DMS153 treated with DMSO at 0.1 percent for 48 hours (cell line): ENCODE measurements around the gene RAD9B.
A peak's percentile ranks its signal among the peaks of the same experiment; 100 is the strongest.
"Not testable (repeated sequence)": the region's sequence is repeated elsewhere in the genome, so short reads cannot be mapped to it uniquely, and the experiment has no call there.

Experiments used
- DNase-seq: peaks from one replicate; lab custom pipeline; 2025; ENCODE audit not compliant: unreplicated experiment; lab: John Stamatoyannopoulos, UW

The RAD9B gene

DNA sequence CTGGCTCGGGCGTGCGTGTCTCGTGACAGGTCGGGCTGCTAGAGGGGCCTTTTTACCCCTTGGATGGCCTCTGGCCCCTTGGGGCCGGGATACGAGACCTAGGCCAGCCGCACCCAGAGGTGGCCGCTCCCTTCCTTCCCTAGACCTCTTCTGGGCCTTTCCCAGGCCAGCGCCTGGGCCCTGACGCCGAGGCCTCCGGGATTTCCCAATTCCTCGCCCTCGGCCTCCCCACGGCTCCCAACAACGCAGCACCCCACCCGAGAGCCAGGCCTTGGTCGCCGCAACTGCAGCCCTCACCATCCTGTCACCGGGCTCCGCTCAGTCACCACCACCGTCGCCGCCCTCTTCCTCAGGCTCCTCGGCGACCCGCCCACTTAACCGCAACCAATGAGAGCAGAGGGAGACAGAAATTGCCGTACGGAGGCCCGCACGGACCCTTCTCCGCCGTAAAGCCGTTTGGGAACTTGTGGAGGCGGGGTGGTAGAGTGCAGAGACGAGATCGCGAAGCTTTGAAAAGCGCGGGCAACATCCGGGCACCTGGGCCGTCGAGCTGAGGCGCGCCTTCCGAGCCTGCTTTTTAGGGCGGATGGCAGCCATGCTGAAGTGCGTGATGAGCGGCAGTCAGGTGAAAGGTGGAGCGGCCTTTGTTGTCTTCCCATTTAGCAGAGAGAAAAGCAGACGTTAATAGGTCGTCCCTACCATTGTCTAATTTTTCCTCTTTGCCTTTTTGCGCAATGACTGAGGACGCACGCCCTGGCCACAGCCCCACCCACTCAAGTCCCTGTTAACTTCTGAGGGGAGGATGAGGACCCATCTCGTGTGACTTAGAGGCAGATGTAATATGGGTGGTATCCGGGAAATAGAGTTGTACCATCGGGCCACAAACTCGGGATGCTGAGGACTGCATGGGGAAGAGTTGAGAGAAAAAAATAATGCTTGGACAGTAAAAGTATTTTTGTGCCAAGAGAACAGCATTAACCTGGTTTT, at the start of gene RAD9B, which contains the start of gene VPS29:
TSS of gene RAD9B (plus strand) at position 580 of the 987 bp plus-strand sequence. CDS start at position 587, 7 bp downstream.
TSS of gene VPS29 (minus strand) at position 360 of the 987 bp plus-strand sequence. CDS start at position 300, 60 bp downstream.
- DNase-seq: peak; percentile 97

DNA sequence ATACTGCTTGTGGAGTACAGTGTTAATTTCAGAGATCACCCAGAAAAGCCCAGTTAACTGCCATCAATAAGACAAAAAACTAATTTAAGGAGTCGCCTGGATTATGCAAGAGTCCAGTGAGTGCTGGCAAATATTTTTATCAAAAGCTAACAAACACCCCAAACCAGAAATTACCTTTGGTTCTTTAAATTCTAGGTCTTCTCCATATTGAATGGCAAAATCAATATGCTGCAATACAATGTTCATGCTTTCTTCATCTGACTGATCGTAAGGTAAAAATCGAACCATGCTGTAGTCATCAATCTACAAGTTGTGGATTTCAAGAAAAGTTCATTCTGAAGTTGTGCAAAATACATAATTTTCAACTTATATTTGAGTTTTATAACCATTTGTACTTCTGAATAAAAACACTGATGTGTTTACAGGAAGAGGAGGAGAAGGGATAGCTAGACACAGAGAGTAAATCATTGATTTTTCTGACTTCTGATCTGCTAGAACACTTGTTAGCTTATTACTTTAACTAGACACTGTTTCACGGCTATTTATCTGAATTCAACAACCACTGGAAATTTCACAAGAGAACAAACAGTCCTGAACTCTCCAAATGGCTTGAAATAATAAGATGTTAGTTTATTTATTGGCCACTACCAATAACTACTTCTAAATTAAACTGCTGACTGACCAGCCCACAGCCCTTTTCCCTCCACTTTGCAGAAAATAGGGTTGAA, 48.4 kb upstream of the RAD9B start:
- no peak for DNase-seq

DNA sequence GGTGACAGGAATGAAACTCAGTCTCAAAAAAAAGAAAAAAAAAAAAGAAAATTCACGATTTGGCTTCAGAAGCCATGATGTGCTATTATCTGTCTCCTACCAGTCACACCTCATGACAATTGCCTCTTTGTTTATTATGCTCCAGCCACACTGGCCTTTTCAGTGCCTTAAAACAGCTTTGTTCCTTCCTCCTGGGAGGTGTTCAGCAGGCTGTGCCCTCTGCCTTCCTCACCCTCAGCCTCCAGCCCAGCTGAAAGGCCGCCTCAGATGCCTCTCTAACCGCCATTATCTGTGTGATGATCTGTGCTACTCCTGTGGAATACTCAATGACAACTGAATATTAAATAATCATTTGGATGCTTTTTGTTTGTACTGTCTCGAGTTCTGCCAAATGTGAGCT, 43.4 kb upstream of the RAD9B start:
- DNase-seq: no peak

DNA sequence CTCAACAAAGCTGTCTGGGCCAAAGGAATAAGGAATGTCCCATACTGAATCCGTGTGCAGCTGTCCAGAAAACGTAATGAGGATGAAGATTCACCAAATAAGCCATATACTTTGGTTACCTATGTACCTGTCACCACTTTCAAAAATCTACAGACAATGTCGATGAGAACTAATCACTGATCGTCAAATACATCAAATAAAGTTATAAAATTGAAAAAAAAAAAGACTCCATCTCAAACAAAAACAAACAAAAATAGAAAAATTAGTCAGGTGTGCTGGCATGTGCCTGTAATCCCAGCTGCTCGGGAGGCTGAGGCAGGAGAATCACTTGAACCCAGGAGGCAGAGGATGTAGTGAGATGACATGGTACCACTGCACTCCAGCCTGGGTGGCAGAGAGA, 40.9 kb upstream of the RAD9B start:
- DNase-seq: not testable (repeated sequence)

DNA sequence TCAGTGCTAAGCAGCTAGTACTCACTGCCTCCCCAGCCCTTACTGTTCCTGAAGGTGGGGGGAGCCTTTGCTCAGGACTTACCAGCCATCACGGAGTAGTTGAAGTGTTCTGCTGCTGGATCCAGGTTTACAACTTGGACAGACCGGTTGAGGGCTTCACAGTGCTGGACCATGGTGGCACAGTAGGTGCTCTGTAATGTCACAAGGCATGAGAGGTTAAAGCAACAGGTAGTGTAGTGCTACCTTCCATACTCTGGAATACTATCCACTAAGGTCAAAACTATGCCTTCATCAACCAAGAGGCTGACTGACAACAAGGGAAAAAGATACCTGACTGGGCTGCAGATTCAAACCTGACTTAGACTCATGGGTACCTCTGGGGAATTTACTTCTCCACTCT, 37.1 kb upstream of the RAD9B start:
- no peak for DNase-seq

DNA sequence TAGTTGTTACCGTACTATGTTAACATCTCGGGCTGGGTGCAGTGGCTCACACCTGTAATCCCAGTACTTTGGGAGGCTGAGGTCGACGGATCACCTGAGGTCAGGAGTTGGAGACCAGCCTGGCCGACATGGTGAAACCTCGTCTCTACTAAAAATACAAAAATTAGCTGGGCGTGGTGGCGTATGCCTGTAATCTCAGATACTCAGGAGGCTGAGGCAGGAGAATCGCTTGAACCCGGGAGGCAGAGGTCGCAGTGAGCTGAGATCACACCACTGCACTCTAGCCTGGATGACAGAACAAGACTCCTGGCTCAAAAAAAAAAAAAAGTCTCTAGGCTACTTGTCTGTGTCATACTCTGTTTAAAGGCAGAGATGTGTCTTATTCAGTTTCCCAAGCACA, 36.4 kb upstream of the RAD9B start:
- DNase-seq: not testable (repeated sequence)

DNA sequence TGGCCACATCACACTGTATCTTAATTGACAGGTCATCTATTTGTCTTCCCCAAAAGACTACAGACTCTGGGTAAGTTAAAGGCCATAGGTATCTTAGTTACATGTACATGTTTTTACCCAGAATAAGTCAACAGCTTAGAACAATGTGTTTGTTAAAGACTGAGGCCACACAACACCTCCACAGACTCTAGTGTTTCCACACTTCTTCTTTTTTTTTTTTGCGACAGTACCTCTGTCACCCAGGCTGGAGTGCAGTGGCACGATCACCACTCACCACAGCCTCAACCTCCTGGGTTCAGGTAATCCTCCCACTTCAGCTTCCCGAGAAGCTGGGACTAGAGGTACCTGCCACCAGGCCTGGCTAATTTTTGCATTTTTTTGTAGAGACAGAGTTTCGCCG, 35.3 kb upstream of the RAD9B start:
- no peak for DNase-seq

DNA sequence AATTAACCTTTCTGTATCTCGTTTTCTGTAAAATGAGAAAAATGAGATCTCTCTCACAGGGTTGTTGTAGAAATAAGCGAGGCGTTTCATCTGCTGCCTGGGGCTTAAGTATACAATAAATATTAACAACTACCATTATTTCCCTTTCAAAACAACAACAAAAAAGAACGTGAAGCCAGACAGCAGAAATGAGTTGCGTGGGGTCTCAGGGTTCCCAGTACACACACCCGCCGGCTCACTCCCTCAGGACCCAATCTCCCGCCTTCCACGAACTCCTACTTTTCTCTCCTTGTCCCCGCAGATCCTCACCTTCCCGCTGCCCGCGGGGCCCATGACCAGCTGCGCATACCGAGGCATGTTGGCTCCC, 34.3 kb upstream of the RAD9B start:
- DNase-seq: no peak

DNA sequence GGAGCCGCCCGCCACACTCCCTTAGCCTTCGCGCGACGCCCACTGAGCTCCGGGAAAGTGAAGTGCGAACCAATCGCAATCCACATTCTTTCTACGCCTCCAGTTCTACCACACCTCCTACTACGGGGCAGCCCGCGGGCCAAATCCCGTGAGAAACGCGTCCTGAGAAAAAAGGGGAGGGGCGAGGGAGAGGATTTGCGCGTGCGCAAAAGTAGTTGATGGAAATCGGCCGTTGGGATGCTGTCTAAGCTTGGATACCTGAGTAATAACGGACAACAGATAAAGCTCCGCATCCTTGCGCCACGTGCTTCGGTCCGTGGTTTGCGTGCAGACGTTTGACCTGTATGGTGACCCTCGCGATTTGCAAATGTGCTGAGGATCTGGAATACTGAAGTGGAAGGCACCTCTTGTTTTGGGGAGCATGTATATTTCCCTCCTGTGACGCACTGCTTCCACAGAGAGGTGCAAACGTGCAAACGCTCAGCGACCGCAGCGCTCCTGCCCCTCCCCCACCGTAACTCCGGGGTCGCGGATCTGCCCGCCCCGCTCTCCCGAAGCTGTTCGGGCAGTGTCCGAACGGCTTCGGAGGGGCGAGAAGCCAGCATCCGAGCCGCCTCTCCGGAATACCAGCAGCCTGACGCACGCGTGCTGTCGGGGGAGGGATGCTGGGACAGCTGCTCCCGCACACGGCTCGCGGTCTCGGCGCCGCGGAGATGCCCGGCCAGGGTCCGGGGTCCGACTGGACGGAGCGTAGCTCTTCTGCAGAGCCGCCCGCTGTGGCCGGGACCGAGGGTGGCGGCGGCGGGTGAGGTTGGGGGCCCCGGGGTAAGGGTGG, 33.7 kb upstream of the RAD9B start, which contains the start of the genes FAM216A and GPN3:
TSS of gene FAM216A (plus strand) at position 632 of the 835 bp plus-strand sequence. CDS start at position 663, 31 bp downstream.
TSS of gene GPN3 (minus strand) at position 44 of the 835 bp plus-strand sequence. CDS start 54 bp downstream, outside the sequence.
- DNase-seq: peak; percentile 95

DNA sequence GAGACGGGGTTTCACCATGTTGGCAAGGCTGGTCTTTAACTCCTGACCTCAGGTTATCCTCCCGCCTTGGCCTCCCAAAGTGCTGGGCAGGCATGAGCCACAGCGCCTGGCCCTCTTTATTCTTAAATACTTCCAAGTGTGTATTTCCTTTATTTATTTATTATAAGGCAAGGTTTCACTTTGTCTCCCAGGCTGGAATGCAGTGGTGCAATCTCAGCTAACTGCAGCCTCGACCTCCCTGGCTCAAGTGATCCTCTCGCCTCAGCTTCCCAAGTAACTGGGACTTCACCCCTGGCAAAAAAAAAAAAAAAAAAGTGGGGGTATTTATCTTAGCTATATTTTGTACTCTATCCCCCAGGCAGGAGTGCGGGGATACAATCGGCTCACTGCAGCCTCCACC, 26.7 kb upstream of the RAD9B start:
- DNase-seq: no peak

DNA sequence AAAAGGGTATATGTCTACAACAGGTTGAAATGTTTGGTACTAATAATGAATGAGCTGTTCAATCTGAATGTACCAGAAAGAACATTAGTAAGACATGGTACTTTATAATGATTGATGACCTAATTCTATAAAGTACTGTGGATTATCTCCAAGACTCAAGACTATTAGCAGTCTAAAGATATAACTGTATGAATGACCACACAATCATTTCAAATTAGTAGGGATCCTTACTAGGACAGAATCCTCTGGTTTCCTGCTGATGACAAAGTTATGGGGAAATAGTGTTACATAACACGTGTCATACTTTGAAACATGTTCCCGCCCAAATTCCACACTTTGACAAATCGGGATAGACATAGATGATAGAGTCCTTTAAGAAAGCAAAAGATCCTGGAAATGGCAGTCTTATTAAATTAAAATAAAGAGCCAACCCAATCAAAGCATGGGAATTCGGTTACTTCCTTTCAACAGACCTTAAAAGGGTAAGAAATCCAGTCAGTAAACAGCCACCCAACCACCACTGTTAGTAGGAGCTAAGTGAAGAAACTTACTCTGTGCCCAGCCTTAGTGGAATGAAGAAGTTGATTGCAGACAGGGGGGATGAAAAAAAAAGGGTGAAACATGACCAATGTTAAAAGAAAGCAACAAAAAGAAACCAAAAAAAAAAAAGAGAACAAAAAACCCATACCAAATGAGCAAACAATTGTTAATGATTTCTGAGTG, 3.0 kb upstream of the RAD9B start:
- DNase-seq: no peak

DNA sequence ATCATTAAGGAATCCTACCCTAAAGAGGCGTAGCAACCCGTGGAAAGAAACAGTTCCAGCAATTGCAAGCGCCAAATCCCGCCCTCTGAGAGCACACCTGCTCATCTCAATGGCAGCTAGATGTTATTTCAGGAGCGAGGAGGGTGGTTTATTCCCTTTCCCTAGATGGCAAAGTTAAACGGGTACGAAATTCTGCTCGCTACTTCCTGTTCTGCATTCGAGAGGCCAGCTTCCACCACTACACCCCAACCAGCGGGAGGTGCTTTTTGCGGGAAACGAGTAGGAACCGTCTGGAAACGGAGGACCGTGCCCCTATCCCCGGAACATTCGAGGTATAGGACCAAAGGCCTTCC, 756 bp upstream of the RAD9B start:
- DNase-seq: no peak

DNA sequence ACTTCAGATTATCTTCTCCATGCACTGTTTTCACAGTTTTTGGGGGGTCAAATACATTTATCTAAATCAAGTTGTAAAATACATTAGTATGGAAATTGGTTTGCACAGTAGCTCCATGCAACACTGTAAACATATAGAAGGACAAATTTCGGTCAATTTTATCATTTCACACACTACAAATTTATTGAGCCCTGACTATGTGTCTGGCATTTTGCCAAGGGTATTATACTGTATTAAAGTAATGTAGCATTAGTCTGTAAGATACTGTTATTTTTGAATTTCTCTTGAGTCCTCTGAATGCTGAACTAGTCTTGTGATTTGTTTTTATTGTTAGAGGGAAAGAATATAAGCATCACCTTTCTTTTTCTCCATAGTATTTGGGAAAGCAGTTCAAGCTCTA, 1.3 kb downstream of the RAD9B start:
- no peak for DNase-seq

DNA sequence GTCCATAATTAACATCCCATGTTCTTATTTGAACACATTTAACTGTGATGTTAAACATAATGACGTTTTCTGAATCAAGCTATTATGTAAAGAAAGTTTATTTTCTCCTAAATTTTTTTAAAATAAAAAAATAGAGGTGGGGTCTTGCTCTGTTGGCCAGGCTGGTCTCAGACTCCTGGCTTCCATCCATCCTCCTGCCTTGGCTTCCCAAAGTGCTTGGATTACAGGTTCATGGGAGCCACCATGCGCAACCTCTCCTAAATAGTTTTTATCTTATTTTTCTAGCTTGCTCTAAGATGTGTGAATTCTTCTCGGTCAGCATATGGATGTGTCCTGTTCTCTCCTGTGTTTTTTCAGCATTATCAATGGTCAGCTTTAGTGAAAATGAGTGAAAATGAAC, 3.2 kb downstream of the RAD9B start:
- DNase-seq: no peak

DNA sequence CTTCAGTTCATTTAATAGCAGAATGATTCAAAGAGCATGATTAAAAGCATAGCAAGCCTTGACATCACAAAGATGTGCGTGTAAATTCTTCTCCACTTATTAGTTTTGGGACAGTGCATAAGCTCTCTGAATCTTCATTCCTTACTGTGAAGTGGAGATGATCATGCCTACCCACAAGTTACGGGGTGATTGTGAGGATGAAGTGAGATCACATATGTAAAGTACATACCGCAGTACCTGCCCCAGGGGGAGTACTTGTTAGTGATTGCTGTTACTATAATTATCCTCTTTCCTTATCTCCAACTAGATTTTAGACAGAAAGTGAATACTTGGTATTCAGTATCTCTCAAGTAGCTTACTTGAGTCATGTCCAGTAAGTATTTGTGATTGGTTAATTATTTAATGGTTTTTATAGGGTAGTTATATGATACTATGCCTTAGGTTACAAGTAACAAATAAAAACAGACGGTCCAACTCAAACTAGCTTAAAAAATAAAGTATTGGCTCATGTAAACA, 6.0 kb downstream of the RAD9B start:
- no peak for DNase-seq

DNA sequence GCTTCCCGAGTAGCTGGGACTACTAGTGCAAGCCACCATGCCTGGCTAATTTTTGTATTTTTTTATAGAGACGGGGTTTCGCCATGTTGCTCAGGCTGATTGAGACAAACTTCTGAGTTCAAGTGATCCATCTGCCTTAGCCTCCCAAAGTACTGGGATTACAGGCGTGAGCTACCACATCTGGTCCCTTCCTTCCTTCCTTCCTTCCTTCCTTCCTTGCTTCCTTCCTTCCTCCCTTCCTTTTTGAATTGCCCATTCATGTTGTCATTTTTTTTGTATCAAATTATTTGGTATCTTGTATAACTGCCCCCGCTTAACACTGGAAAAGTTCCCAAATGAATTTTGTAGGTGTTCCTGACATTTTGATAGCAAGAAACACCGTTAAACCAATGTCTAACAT, 11.7 kb downstream of the RAD9B start:
- no peak for DNase-seq

DNA sequence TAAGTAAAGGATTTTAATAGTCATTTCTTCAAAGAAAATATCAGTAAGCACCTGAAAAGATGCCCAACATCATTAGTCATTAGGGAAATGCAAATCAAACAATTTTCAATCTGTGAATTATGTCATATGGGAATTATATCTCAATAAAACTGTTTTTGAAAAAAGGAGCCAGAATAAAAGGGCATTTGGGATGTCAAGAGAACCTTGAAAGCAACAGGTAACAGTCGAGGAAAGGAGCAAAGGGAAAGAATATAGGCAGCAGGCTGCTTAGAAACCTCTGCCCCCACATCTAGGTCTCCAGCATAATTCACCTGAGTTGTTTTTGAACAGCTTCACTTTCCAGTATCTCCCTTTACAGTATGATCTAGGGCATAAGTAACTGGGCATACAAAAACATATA, 12.2 kb downstream of the RAD9B start:
- no peak for DNase-seq

DNA sequence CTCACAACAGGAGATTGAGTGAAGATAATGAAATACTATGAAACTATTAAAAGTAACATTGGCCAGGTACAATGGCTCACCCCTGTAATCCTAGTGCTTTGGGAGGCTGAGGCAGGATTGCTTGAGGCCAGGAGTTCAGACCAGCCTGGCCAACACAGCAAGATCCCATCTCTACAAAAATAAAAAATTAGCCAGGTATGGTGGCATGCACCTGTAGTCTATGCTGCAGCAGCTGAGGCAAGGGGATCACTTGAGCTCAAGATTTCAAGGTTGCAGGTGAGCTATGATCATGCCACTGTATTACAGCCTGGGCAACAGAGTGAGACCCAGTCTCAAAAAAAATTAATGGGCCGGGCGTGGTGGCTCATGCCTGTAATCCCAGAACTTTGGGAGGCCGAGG, 14.9 kb downstream of the RAD9B start:
- no peak for DNase-seq

DNA sequence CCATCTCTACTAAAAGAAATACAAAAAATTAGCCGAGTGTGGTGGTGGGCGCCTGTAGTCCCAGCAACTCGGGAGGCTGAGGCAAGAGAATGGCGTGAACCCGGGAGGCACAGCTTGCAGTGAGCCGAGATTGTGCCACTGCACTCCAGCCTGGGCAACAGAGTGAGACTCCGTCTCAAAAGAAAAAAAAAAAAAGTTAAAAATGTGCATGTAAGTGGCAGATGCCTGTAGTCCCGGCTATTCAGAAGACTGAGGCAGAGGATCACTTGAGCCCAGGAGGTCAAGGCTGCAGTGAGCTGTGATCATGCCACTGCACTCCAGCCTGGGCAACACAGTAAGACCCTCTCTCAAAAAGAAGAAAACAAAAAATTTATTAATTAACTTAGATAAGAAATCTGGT, 15.9 kb downstream of the RAD9B start:
- DNase-seq: not testable (repeated sequence)
